Stimulated activated naive B cell treated with anti-CD40 and anti-IgM and Interleukin-4, amounts not matched to agents 10 μg/mL and 1 μg/mL and 100 μg/mL, for 72 hours (primary cell): Measurements from ENCODE around the gene ZNF750.

Experiments used
- ATAC-seq, 2 donors: fragments of 150-1000 bp; cut with Tn5 transposase; replicated peaks; 2 replicates each; pipeline ENCODE4 v1.10.0; 2021; ENCODE audit warnings: moderate library complexity in 1 of 2
- DNase-seq: peaks from one replicate; pipeline ENCODE4 v3.0.0; 2021
- H3K27ac Mint-ChIP-seq: one replicate; pipeline ENCODE4 v1.8.0; 2022; ENCODE audit warnings: mild to moderate bottlenecking, mixed read lengths
- H3K27me3 Mint-ChIP-seq, 2 donors: one replicate each; pipeline ENCODE4 v1.8.0; 2022; ENCODE audit warnings: mixed read lengths in 2 of 2
- H3K36me3 Mint-ChIP-seq, 2 donors: one replicate each; pipeline ENCODE4 v1.8.0; 2022; ENCODE audit warnings: mixed read lengths in 2 of 2, mild to moderate bottlenecking in 1 of 2
- H3K4me1 Mint-ChIP-seq, 2 donors: one replicate each; pipeline ENCODE4 v1.8.0; 2022; ENCODE audit warnings: mixed read lengths in 2 of 2, mild to moderate bottlenecking in 1 of 2
- H3K4me3 Mint-ChIP-seq, 2 donors: one replicate each; pipeline ENCODE4 v1.8.0; 2022; ENCODE audit warnings: mild to moderate bottlenecking in 2 of 2, mixed read lengths in 2 of 2, moderate library complexity in 1 of 2
- H3K9me3 Mint-ChIP-seq, 2 donors: one replicate each; pipeline ENCODE4 v1.8.0; 2022; ENCODE audit warnings: mixed read lengths in 2 of 2, mild to moderate bottlenecking in 1 of 2

Gene ZNF750

DNA sequence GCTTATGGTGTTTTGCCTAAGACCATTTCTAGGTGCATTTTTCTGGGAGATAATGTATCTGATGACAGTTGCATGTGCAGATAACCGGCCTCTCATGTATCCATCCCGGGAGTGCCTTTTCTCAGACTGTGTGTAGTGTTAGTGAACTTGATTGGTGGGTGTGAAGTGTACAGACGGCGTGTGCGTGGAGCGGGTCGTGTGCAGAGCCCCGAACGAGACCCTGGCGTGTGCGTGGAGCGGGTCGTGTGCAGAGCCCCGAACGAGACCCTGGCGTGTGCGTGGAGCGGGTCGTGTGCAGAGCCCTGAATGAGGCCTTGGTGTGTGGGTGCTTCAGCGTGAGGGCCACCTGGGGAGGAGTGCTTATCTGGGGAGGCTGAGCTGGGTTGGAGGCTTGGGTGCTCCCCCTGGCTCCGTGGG lies 28.9 kb upstream of the ZNF750 start:
- peak overlapping the region; percentile 80 for H3K27ac Mint-ChIP-seq
- peaks cover 37 to 46% of the 10 kb centered on the region in 2 donors for H3K36me3 Mint-ChIP-seq
- no peaks in the 10 kb centered on the region for H3K9me3 Mint-ChIP-seq
- H3K4me1 Mint-ChIP-seq, result peaks cover 67 to 97% of the 10 kb centered on the region in 2 donors
- peak overlapping the region in 1 of 2 donors; percentile 50 for H3K4me3 Mint-ChIP-seq
- H3K27me3 Mint-ChIP-seq, result peaks cover 8 to 22% of the 10 kb centered on the region in 2 donors
- DNase-seq, result no peak
- ATAC-seq, result no peak

DNA sequence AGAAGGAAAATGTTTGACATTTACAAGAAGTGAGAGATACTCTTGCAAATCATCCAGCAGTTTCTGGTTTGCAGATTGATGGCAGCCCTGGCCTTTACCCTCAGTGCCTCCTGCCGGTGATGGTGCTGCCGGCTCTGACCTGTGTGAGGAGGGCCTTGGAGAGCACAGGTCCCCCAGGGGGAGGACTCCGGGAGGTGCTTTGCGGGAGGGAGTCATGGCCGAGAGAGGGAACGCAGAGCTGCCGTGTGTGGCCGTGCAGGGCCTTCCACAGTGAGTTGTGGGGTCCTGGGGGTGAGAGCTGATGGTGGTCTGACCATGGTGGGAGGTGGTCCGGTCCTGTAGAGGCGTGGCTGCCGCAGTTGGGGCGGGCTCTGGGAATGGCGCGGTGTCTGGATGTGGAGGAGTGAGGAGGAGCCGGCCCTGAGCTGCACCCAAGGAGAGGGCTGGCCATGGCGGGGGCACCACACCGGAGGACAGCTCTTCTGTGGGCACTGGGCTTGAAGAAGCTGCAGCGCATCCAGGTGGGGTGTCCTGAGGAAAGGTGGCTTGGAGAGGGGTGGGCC lies 28.0 kb upstream of the ZNF750 start:
- H3K27ac Mint-ChIP-seq, result peak overlapping the region; percentile 93
- H3K4me1 Mint-ChIP-seq, result peaks cover 70 to 97% of the 10 kb centered on the region in 2 donors
- H3K36me3 Mint-ChIP-seq, result peaks cover 33 to 40% of the 10 kb centered on the region in 2 donors
- peaks cover 8 to 22% of the 10 kb centered on the region in 2 donors for H3K27me3 Mint-ChIP-seq
- no peaks in the 10 kb centered on the region for H3K9me3 Mint-ChIP-seq
- H3K4me3 Mint-ChIP-seq, result peak overlapping the region; percentile 25 to 56
- no peak for ATAC-seq
- no peak for DNase-seq

DNA sequence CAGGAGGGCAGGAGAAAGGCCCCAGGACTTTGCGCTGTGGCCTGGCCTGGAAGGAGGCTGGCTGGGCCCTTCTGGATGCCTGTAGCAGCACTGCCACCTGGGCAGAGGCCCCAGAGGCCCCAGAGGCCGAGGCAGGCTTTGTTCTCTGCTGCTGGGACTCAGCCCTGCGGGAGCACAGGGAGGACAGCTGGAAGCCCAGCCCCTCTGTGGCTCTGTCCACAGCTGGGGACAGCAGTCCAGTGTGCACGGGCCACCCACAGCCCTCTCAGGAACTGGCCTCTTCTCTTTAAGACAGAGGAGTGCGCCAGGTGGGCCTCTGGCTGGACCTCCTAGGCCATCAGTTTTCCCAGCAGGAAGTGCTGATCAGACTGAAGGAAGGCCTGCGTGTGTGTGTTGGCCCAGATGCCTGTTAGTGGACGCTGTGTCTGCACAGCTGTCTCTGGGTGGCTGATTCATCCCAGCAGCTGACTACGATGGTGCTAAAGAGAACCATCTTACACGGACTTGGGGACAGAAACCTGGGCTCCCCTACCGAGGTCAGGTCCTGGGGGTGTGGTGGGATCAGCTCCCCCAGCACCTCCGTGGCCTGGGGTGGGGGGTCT lies 26.9 kb upstream of the ZNF750 start:
- no peak overlapping the region for H3K4me3 Mint-ChIP-seq
- H3K27me3 Mint-ChIP-seq, result peaks cover 8 to 22% of the 10 kb centered on the region in 2 donors
- no peaks in the 10 kb centered on the region for H3K9me3 Mint-ChIP-seq
- DNase-seq (no peak), ATAC-seq (no peak)
- H3K4me1 Mint-ChIP-seq, result peaks cover 71 to 94% of the 10 kb centered on the region in 2 donors
- H3K36me3 Mint-ChIP-seq, result peaks cover 35 to 39% of the 10 kb centered on the region in 2 donors
- peak overlapping the region; percentile 86 for H3K27ac Mint-ChIP-seq

DNA sequence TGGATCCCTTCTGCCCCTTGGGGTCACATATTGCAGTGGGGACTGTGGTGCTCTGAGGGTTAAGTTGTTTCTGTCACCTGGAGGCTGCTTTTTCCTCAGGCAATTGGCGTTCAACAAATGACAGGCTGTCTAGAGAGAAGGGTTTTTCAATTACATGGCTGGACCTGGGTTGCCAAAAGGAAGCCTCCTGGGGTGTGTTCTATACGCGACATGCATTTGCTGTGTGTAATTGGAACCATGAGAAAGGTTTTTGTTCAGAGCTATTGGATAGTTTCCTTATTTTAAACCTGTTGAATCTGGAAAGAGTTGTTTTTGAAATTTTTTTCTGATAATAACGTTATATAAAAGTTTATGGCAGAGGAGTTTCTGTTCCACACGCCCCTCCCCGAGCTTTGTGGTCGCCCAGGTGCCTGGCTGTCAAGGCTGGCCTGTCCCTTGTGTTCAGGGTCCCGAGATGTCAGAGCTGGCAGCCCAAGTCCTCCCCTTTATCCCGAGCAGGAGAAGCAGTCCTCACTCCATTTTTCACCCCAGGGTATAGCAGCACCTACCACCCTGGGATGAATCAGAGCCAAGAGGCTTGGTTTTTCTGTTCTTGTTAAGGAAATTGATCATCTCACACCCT lies 26.1 kb upstream of the ZNF750 start:
- peaks cover 8 to 22% of the 10 kb centered on the region in 2 donors for H3K27me3 Mint-ChIP-seq
- peaks cover 71 to 94% of the 10 kb centered on the region in 2 donors for H3K4me1 Mint-ChIP-seq
- peak overlapping the region in 1 of 2 donors; percentile 28 for H3K4me3 Mint-ChIP-seq

GRCh38 chr17:82865274-82865673 lies 25.5 kb upstream of the ZNF750 start:
- H3K9me3 Mint-ChIP-seq, result no peaks in the 10 kb centered on the region
- H3K4me1 Mint-ChIP-seq, result peaks cover 69 to 94% of the 10 kb centered on the region in 2 donors
- DNase-seq, result no peak
- ATAC-seq, result no peak
- peaks cover 8 to 20% of the 10 kb centered on the region in 2 donors for H3K27me3 Mint-ChIP-seq
- H3K4me3 Mint-ChIP-seq, result peak overlapping the region; percentile 17 to 30
- peaks cover 33 to 38% of the 10 kb centered on the region in 2 donors for H3K36me3 Mint-ChIP-seq
- H3K27ac Mint-ChIP-seq, result peak overlapping the region; percentile 5

More for the DNA sequence above, 26.1 kb upstream of the ZNF750 start:
- peaks cover 38 to 44% of the 10 kb centered on the region in 2 donors for H3K36me3 Mint-ChIP-seq
- DNase-seq (no peak), ATAC-seq (no peak)
- H3K27ac Mint-ChIP-seq, result peak overlapping the region; percentile 86
- H3K9me3 Mint-ChIP-seq, result no peaks in the 10 kb centered on the region

- DNase-seq (no peak), ATAC-seq (no peak)
- Mint-ChIP-seq H3K9me3 (no peaks in the 10 kb centered on the region), H3K36me3 (peaks cover 28 to 36% of the 10 kb centered on the region in 2 donors), H3K4me1 (peaks cover 69 to 94% of the 10 kb centered on the region in 2 donors), H3K27me3 (peaks cover 8 to 15% of the 10 kb centered on the region in 2 donors), H3K4me3 (peak overlapping the region; percentile 84 to 85), H3K27ac (peak overlapping the region; percentile 99)
Measured at GRCh38 chr17:82864713-82865248, 25.0 kb upstream of the ZNF750 start.

DNA sequence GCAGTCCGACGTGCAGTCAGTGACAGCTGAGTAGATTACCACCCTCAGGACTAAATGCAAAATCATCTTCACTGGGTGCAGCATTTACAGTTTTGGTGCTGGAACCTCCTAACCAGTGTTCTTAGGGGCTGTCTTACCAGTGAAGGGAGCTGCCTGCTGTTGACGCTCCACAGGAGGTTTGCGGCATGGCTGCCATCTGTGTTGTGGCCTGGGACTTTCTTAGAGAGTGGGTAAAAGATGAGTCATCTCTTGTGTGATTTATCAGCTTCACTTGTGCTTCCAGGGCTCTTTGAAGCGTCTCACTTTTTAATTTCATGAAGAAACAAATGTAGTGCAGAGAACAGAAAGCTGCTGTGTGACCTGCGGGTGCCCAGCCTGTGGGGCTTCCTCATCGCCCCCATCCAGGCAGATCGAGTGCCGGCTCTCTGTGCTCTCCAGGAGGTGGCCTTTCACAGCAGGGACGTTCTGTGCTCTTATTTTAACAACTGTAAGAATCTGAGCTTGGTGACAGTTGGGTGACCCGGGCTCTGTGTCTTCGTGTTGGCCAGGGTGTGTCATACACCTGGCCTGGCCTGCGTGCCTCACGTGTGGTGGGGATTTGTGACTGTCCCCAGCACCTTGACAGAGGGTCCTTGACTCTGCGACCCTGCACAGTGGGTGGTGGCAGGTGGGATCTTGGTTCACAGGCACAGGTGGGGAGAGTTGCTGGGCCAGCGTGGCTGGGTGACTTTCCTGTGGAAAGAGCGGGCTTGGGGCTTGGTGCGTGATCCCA lies 24.3 kb upstream of the ZNF750 start:
- H3K36me3 Mint-ChIP-seq, result peaks cover 26 to 34% of the 10 kb centered on the region in 2 donors
- DNase-seq, result peak; percentile 87
- H3K27ac Mint-ChIP-seq, result peak overlapping the region; percentile 99
- H3K4me1 Mint-ChIP-seq, result peaks cover 73 to 96% of the 10 kb centered on the region in 2 donors
- ATAC-seq, result peak; percentile 85 to 88
- H3K27me3 Mint-ChIP-seq, result peaks cover 8 to 15% of the 10 kb centered on the region in 2 donors
- H3K4me3 Mint-ChIP-seq, result peak overlapping the region; percentile 84 to 85
- no peaks in the 10 kb centered on the region for H3K9me3 Mint-ChIP-seq

- Mint-ChIP-seq H3K4me1 (peaks cover 72 to 97% of the 10 kb centered on the region in 2 donors), H3K4me3 (peak overlapping the region; percentile 84 to 85), H3K27me3 (peaks cover 4 to 10% of the 10 kb centered on the region in 2 donors), H3K36me3 (peaks cover 25 to 30% of the 10 kb centered on the region in 2 donors), H3K27ac (peak overlapping the region; percentile 99), H3K9me3 (no peaks in the 10 kb centered on the region)
- DNase-seq, result no peak
- ATAC-seq, result no peak
Measured at GRCh38 chr17:82863383-82863940, 23.6 kb upstream of the ZNF750 start.

DNA sequence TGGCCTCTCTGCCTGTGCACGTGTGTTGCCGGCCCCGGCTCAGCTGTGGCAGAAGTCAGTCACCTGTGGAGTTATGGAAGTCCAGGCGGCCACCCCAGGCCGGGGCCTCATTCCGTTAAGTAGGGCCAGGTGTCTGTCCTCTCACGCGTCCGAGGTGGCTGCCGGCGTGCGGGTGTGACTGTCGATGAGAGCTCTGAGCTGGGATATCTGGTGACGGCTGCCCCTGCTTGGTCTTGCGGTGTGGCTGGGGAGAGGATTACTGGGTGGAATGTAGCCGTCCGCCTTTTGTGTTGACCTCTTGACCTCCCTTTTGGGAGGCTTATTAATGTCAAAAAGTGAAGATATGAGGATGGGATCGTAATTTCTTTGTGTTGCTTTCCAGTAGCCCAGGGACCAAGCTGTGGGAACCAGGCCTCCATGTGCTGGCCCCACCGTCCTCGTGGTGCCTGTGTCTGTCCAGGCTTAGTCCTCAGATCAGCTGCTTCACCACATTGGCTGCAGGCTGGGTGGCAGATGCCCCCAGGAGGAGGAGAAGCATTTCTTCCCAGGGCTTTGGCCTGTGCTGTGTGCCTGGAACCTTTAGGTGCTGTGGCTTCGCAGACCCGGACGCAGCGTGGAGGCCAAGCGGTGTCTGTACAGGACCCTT lies 23.0 kb upstream of the ZNF750 start:
- Mint-ChIP-seq H3K27ac (peak overlapping the region; percentile 99), H3K4me1 (peaks cover 69 to 96% of the 10 kb centered on the region in 2 donors), H3K36me3 (peaks cover 23 to 26% of the 10 kb centered on the region in 2 donors), H3K4me3 (peak overlapping the region; percentile 19 to 35), H3K27me3 (peaks cover 2 to 6% of the 10 kb centered on the region in 2 donors), H3K9me3 (no peaks in the 10 kb centered on the region)
- DNase-seq (no peak), ATAC-seq (no peak)

DNA sequence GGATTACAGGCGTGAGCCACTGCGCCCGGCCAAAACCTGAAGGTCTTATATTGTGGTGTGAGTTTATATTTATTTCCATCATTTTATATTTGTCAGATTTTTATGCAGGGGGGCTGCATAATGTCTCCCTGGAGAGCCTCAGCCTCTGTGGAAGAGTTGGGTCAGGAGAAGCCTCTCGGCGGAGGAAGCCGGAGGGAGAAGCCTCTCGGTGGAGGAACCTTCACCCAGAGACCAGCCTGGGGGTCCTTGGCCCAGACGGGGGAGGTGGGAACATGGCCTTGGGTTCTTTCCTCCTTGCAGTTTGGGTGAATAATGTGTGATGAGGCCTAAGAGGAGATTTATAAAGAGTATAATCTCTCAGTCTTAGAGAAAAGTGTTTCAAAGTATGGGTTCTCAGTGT lies 22.4 kb upstream of the ZNF750 start:
- Mint-ChIP-seq H3K27me3 (no peaks in the 10 kb centered on the region), H3K4me1 (peaks cover 63 to 92% of the 10 kb centered on the region in 2 donors), H3K9me3 (no peaks in the 10 kb centered on the region), H3K36me3 (peaks cover 20 to 23% of the 10 kb centered on the region in 2 donors), H3K4me3 (no peak overlapping the region), H3K27ac (peak overlapping the region; percentile 99)
- DNase-seq (no peak), ATAC-seq (no peak)

DNA sequence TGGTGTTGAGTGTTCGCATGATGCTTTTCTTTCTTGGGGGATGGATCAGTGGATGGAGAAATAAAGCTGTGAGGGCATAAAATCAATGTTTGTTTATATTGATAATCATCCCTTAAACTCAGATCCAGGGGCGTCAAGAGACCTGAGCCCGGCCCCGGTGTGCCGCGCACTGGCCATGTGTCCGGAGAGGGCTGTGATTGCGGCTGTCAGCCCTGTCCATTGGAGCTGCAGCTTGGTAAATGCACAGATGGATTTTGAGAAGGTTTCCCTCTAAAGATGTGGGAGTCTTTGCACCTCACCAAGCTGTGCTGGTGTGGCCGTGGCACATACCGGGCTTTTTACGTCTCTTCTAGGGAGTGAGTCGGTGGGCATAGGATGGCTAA lies 21.6 kb upstream of the ZNF750 start:
- Mint-ChIP-seq H3K27ac (peak overlapping the region; percentile 79), H3K9me3 (no peaks in the 10 kb centered on the region), H3K4me3 (peak overlapping the region; percentile 7 to 79), H3K27me3 (no peaks in the 10 kb centered on the region), H3K36me3 (peaks cover 21 to 25% of the 10 kb centered on the region in 2 donors), H3K4me1 (peaks cover 61 to 86% of the 10 kb centered on the region in 2 donors)
- ATAC-seq (no peak), DNase-seq (no peak)

DNA sequence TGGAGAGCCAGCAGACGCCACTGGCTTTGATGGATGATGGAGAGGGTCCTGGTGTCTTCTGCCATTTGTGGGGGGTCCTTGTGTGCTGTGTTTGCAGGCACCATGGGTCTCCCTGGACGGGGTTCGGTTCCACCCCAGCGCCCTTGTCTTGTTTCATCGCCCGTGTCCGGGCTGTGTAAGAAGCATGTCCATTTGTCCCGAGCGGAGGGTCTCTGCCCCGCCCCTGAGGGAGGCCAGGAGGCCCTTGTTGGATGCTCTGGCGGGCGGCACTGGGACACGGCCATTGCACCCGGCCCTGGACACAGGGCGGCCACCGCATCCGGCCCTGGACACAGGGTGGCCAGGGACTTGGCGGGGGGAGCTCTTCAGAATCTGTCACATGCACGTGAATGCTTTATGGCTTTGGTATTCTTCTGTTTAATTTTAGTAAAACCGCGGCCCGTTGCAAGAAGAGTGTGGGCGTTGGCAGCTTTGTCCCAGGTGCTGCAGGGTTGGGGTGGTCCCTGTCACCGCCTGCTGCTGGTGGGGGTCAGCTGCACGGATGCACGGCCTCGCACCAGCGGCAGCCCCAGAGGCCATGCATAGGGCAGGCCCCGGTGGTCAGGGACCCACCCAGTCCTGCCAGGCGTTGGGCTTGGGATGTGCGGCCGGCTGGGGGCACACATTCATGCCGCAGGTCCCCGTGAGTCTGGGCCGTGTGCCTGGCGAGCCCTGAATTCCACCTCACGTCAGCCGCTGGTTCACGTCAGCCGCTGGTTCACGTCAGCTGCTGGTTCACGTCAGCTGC lies 21.0 kb upstream of the ZNF750 start:
- ATAC-seq (no peak), DNase-seq (no peak)
- Mint-ChIP-seq H3K4me1 (peaks cover 57 to 80% of the 10 kb centered on the region in 2 donors), H3K27me3 (no peaks in the 10 kb centered on the region), H3K36me3 (peaks cover 21 to 25% of the 10 kb centered on the region in 2 donors), H3K4me3 (peak overlapping the region; percentile 79 to 84), H3K27ac (peak overlapping the region; percentile 99), H3K9me3 (no peaks in the 10 kb centered on the region)
